K562 (cell line): ENCODE results near the gene HOXB8. TPM values are rescaled to one million over a fixed set of nuclear protein-coding genes. Genes with fewer than 3 reads are reported as not detected.

Experiments
- ATAC-seq: fragments of 200-7000 bp; cut with Tn5 transposase; 3 replicates; pipeline ENCODE4 v1.9.1; 2020; ENCODE audit warnings: moderate library complexity
- BruUV-seq: library from RNA; stranded (reverse); fragments of 400-500 nt; replicated peaks from 2 replicates; lab custom pipeline; 2021; lab: Mats Ljungman, UMichigan
- CTCF ChIA-PET: fragments of 300-600 bp; formaldehyde crosslinking; extraction: SDS; loops from one replicate; lab custom pipeline; 2021; ENCODE audit warnings: low intra/inter-chr PET ratio; lab: Yijun Ruan, JAX
- POLR2A ChIA-PET: fragments of 300-600, 350-650 bp; sonication (Branson Sonifier 250); formaldehyde crosslinking; extraction: SDS; loops from one replicate; lab custom pipeline; 2021; ENCODE audit warnings: antibody characterized with exemption, inconsistent platforms; lab: Yijun Ruan, JAX
- DNase-seq, 4 experiments: peaks; one replicate each; pipeline versions ENCODE4 v3.0.0 to v3.0.0-alpha.2; 2011 to 2018; ENCODE audit warnings: low spot score in 3 of 4, mixed read lengths in 3 of 4; ENCODE audit errors: extremely low read depth in 1 of 4
- FAIRE-seq: peaks from 2 replicates; lab custom pipeline; 2011; peaks lifted over from hg19 to GRCh38; lab: Jason Lieb, UNC
- H2AFZ ChIP-seq: 2 replicates; pipeline ENCODE4 v1.6.0; 2011; ENCODE audit warnings: low read depth, low read length, control low read depth, inconsistent platforms
- H3K27ac ChIP-seq: fragments of 200-600 bp; 3 replicates; pipeline ENCODE4 v1.8.0; 2011; ENCODE audit warnings: low read depth, mild to moderate bottlenecking, control low read depth, inconsistent platforms, low read length, moderate library complexity, mixed read lengths; ENCODE audit errors: extremely low read depth
- H3K27me3 ChIP-seq, 2 experiments: fragments of 300-600 bp in 1 of 2; 2 replicates in 1 of 2; 3 replicates in 1 of 2; pipeline versions ENCODE4 v1.6.0 to v1.8.0; 2011; ENCODE audit warnings: inconsistent platforms in 2 of 2, low read length in 2 of 2, mild to moderate bottlenecking in 1 of 2, mixed read lengths in 1 of 2, moderate library complexity in 1 of 2; ENCODE audit not compliant: control insufficient read depth in 2 of 2, insufficient read depth in 2 of 2
- H3K36me3 ChIP-seq: fragments of 300-600 bp; 3 replicates; pipeline ENCODE4 v1.8.0; 2011; ENCODE audit warnings: mild to moderate bottlenecking, low read length, inconsistent platforms; ENCODE audit not compliant: control insufficient read depth, insufficient read depth
- H3K4me1 ChIP-seq, 2 experiments: fragments of 200-600 bp in 1 of 2; replicated peaks in 1 of 2; 2 replicates in 1 of 2; 3 replicates in 1 of 2; pipeline versions ENCODE4 v1.5.1 to v1.8.0; 2011; ENCODE audit warnings: inconsistent platforms in 2 of 2, low read length in 2 of 2, mild to moderate bottlenecking in 1 of 2, mixed read lengths in 1 of 2, moderate library complexity in 1 of 2; ENCODE audit not compliant: control insufficient read depth in 2 of 2, insufficient read depth in 2 of 2
- H3K4me2 ChIP-seq: 2 replicates; pipeline ENCODE4 v1.6.1; 2011; ENCODE audit warnings: low read length, control low read depth, inconsistent platforms, mixed read lengths; ENCODE audit not compliant: insufficient read depth
- H3K4me3 ChIP-seq: fragments of 200-600 bp; sonication (generic), shearing (Covaris generic); 2 replicates; pipeline ENCODE4 v1.5.1; 2016; ENCODE audit warnings: control low read depth, inconsistent platforms
- H3K79me2 ChIP-seq: fragments of 200-600 bp; 3 replicates; pipeline ENCODE4 v1.8.0; 2011; ENCODE audit warnings: low read length, inconsistent platforms; ENCODE audit not compliant: control insufficient read depth, insufficient read depth
- H3K9ac ChIP-seq, 2 experiments: 2 replicates each; pipeline versions ENCODE4 v1.6.0 to v1.6.1; 2011; ENCODE audit warnings: low read depth in 2 of 2, low read length in 2 of 2, control low read depth in 1 of 2, inconsistent platforms in 1 of 2, mild to moderate bottlenecking in 1 of 2, mixed read lengths in 1 of 2; ENCODE audit not compliant: insufficient read depth in 1 of 2
- H3K9me1 ChIP-seq: one replicate; pipeline ENCODE4 v1.6.0; 2011; ENCODE audit warnings: inconsistent platforms, mild to moderate bottlenecking, low read length, moderate library complexity; ENCODE audit not compliant: control insufficient read depth, insufficient read depth
- H3K9me3 ChIP-seq: replicated peaks from 2 replicates; pipeline ENCODE4 v1.5.1; 2011; ENCODE audit warnings: low read depth, low read length, inconsistent platforms; ENCODE audit not compliant: control insufficient read depth, insufficient read depth
- H4K20me1 ChIP-seq: replicated peaks from 2 replicates; pipeline ENCODE4 v1.6.1; 2011; ENCODE audit warnings: low read length, inconsistent platforms, mixed read lengths; ENCODE audit not compliant: control insufficient read depth, insufficient read depth
- CBFA2T3 ChIP-seq: fragments of 450-650 bp; IDR thresholded peaks from 2 replicates; pipeline ENCODE4 v1.6.1; 2017
- DPF2 ChIP-seq: fragments of 450-650 bp; IDR thresholded peaks from 2 replicates; pipeline ENCODE4 v1.6.1; 2016
- E2F6 ChIP-seq, 2 experiments: IDR thresholded peaks; 2 replicates each; pipeline ENCODE4 v1.6.1; 2011; ENCODE audit warnings: borderline replicate concordance in 1 of 2, control low read depth in 1 of 2, low read depth in 1 of 2, low read length in 1 of 2, mild to moderate bottlenecking in 1 of 2, mixed read lengths in 1 of 2, moderate library complexity in 1 of 2; ENCODE audit not compliant: insufficient read depth in 1 of 2, insufficient read length in 1 of 2, poor library complexity in 1 of 2, severe bottlenecking in 1 of 2; ENCODE audit errors: extremely low read depth in 1 of 2
- ETS2 ChIP-seq: IDR thresholded peaks from 2 replicates; pipeline ENCODE4 v1.6.1; 2016; ENCODE audit warnings: borderline replicate concordance, missing genetic modification characterization, mild to moderate bottlenecking, moderate library complexity, missing compliant biosample characterization; ENCODE audit not compliant: poor library complexity, severe bottlenecking
- HOMEZ ChIP-seq: fragments of 250-450 bp; sonication (Bioruptor Pico); IDR thresholded peaks from 2 replicates; pipeline ENCODE4 v1.4.0; 2020; ENCODE audit warnings: mild to moderate bottlenecking, moderate library complexity
- MYC ChIP-seq, 2 experiments: fragments of 250-450 bp in 1 of 2; sonication (Bioruptor Pico) in 1 of 2; IDR thresholded peaks; 2 replicates each; pipeline versions ENCODE4 v1.5.1 to v1.6.1; 2012 to 2021; ENCODE audit warnings: low read depth in 2 of 2, borderline replicate concordance in 1 of 2, improper control_type of control experiment in 1 of 2, low read length in 1 of 2, mild to moderate bottlenecking in 1 of 2, moderate library complexity in 1 of 2
- POLR2G ChIP-seq: fragments of 200-400 bp; formaldehyde crosslinking; IDR thresholded peaks from 2 replicates; pipeline ENCODE4 v1.6.1; 2017; ENCODE audit warnings: low read depth, mild to moderate bottlenecking, antibody characterized with exemption, low read length, moderate library complexity
- RBBP5 ChIP-seq: fragments of 200-600 bp; sonication (generic); IDR thresholded peaks from 2 replicates; pipeline ENCODE4 v1.6.1; 2012; ENCODE audit warnings: borderline replicate concordance, mild to moderate bottlenecking, low read length, control low read depth, inconsistent platforms; ENCODE audit not compliant: insufficient read depth, poor library complexity, severe bottlenecking
- TAF9B ChIP-seq: fragments of 450-650 bp; IDR thresholded peaks from 2 replicates; pipeline ENCODE4 v1.6.1; 2018; ENCODE audit warnings: mild to moderate bottlenecking; ENCODE audit not compliant: partially characterized antibody
- TSC22D4 ChIP-seq: fragments of 450-650 bp; IDR thresholded peaks from 2 replicates; pipeline ENCODE4 v1.6.1; 2016; ENCODE audit warnings: missing genetic modification characterization, missing biosample characterization, control low read depth
- USF2 ChIP-seq: sonication (generic); formaldehyde crosslinking; IDR thresholded peaks from 2 replicates; pipeline ENCODE4 v1.5.0; 2020; ENCODE audit warnings: missing genetic modification reagents
- whole genome bisulfite sequencing: fragments of 100-300 bp; shearing (Covaris generic); methylation state at CpG from one replicate; pipeline ENCODE4 v1.1.6; 2016; ENCODE audit warnings: low coverage, mixed read lengths; ENCODE audit not compliant: insufficient coverage; ENCODE audit errors: missing lambda C conversion rate; 5-methylcytosine and 5-hydroxymethylcytosine counted together
- in situ Hi-C: fragments of 300-500 bp; cut with MboI; formaldehyde crosslinking; loops from 4 replicates; pipeline ENCODE4 v1.15.0; 2018; ENCODE audit warnings: inconsistent platforms, mixed read lengths
- intact Hi-C: fragments of 100-400 bp; cut with micrococcal nuclease; formaldehyde crosslinking; loops from 2 replicates; pipeline ENCODE4 v1.14.2; 2022
- polyA plus RNA-seq, 8 experiments: library from polyadenylated mRNA; depleted of rRNA in 4 of 8; stranded (reverse) in 5 of 8; unstranded in 3 of 8; fragments of >200 nt; fragmentation: Nextera tagmentation in 2 of 8; fragmentation: Illumina TruSeq in 1 of 8; extraction: Ambion mirVana in 2 of 8; extraction: Trizol in 1 of 8; gene quantifications; 2 replicates each; pipeline versions ENCODE4 v1.2.1 to v1.2.3, GENCODE V29; 2011 to 2014; ENCODE audit warnings: inconsistent platforms in 1 of 8, missing spikeins in 1 of 8
- total RNA-seq, 7 experiments: library from RNA; depleted of rRNA in 6 of 7; stranded (reverse); fragments of >200 nt in 6 of 7; fragmentation: Illumina TruSeq in 2 of 7; extraction: Trizol in 2 of 7; gene quantifications; 2 replicates each; pipeline versions ENCODE4 v1.2.1 to v1.2.3, GENCODE V29; 2011 to 2021; ENCODE audit warnings: low replicate concordance in 1 of 7

Gene HOXB8
- total and polyA plus RNA-seq, 9 of the 15 experiments (the other 6 are each of a cell fraction or from before 2014, with no cell fraction given) = 0.52 to 23.8 (median 3.6) TPM

- TF ChIP-seq MYC (IDR thresholded peaks at IDR 0.05; ENCODE audit: low read depth, low read length) (peak; percentile 52; the same call in 1 of the 2 replicates), MYC (CRISPR knock-in tag; IDR thresholded peaks at IDR 0.05; ENCODE audit: borderline replicate concordance, low read depth) (no peak), HOMEZ (CRISPR knock-in tag) (no peak), RBBP5 (no peak), CBFA2T3 (no peak)
Observed at GRCh38 chr17:48605409-48605919, 9.6 kb downstream of the HOXB8 start (continued).

GRCh38 chr17:48604770-48605329 is 10.2 kb downstream of the HOXB8 start, which contains the start of gene HOXB6:
Gene HOXB6 (minus strand): TSS chr17:48604986. CDS start chr17:48598150, 6,836 bp downstream.
- ATAC-seq (peak; percentile 63), DNase-seq (peak; percentile 65 to 77 (median 69)), FAIRE-seq (peak; percentile 82)
- H4K20me1 ChIP-seq = no peaks in the 10 kb centered on the region; the same call in 1 of the 2 replicates
- peaks cover 60% of the 10 kb centered on the region for H3K79me2 ChIP-seq
- H3K4me2 ChIP-seq = peak within 1 kb of the TSS; percentile 87
- H3K27ac ChIP-seq = peak within 1 kb of the TSS; percentile 81
- peaks cover 35 to 60% of the 10 kb centered on the region in 2 experiments for H3K4me1 ChIP-seq
- H3K36me3 ChIP-seq = peaks cover 6% of the 10 kb centered on the region; the same call in 1 of the 3 replicates
- BruUV-seq = no TSS peak
- in situ Hi-C loops (no loop called here), intact Hi-C loops (no loop called here)
- no peaks in the 10 kb centered on the region for H3K9me1 ChIP-seq
- no peaks in the 10 kb centered on the region for H3K27me3 ChIP-seq
- H3K9ac ChIP-seq = peak within 1 kb of the TSS; percentile 83 to 92
- no peaks in the 10 kb centered on the region for H3K9me3 ChIP-seq
- peak within 1 kb of the TSS; percentile 97 for H2AFZ ChIP-seq
- CTCF ChIA-PET = no interaction called here
- WGBS = 0% methylated on average over 10 of the region's 16 CpGs
- H3K4me3 ChIP-seq = peak within 1 kb of the TSS; percentile 59
- POLR2A ChIA-PET = interaction anchor here (0.7 to 1.2 kb wide), 6 partner anchors 10 to 732 kb away, joined by 3 read pairs; partner anchors contain the start of gene HOXB8
- TF ChIP-seq POLR2G = 0 out of 2 replicates have a peak, but pooled peaks have one; percentile 14
- peak; percentile 16; the same call in 1 of the 2 replicates for TF ChIP-seq DPF2
- TF ChIP-seq ETS2 = no peak
- peak; percentile 95 for TF ChIP-seq USF2 (CRISPR knock-in tag)
- peak; percentile 44 for TF ChIP-seq TAF9B
- peak in 1 of 2 experiments; percentile 27 for TF ChIP-seq E2F6 (IDR thresholded peaks at IDR 0.05; ENCODE audit: borderline replicate concordance in 1 of 2, extremely low read depth in 1 of 2, insufficient read depth in 1 of 2, insufficient read length in 1 of 2, low read depth in 1 of 2, low read length in 1 of 2, poor library complexity in 1 of 2, severe bottlenecking in 1 of 2)
- TF ChIP-seq TSC22D4 = no peak
